HepG2 (cell line): Measurements from ENCODE around the gene SNPH. TPM values are rescaled to one million over a fixed set of nuclear protein-coding genes. Genes with fewer than 3 reads are reported as not detected.

Experiments
- JUND ChIP-seq: sonication (generic); formaldehyde crosslinking; IDR thresholded peaks from 2 replicates; pipeline ENCODE4 v1.8.0; 2022; ENCODE audit warnings: mild to moderate bottlenecking, missing genetic modification reagents
- MED8 ChIP-seq: sonication (generic); formaldehyde crosslinking; IDR thresholded peaks from 2 replicates; pipeline ENCODE4 v1.8.1; 2023; ENCODE audit warnings: mild to moderate bottlenecking, missing genetic modification reagents; ENCODE audit not compliant: insufficient replicate concordance
- SMAD1 ChIP-seq: sonication (generic); formaldehyde crosslinking; IDR thresholded peaks from 2 replicates; pipeline ENCODE4 v1.4.0; 2020; ENCODE audit warnings: missing genetic modification reagents, low read depth, mild to moderate bottlenecking, borderline replicate concordance
- ZBTB7A ChIP-seq: sonication (generic); formaldehyde crosslinking; IDR thresholded peaks from 2 replicates; pipeline ENCODE4 v1.8.0; 2022; ENCODE audit warnings: mild to moderate bottlenecking, missing genetic modification reagents
- ZFP36L2 ChIP-seq: sonication (generic); formaldehyde crosslinking; IDR thresholded peaks from 2 replicates; pipeline ENCODE4 v1.4.0; 2020; ENCODE audit warnings: missing genetic modification reagents
- ZNF550 ChIP-seq: sonication (generic); formaldehyde crosslinking; IDR thresholded peaks from 2 replicates; pipeline ENCODE4 v1.4.0; 2020; ENCODE audit warnings: mild to moderate bottlenecking, missing genetic modification reagents, borderline replicate concordance
- ZNF816 ChIP-seq: sonication (generic); formaldehyde crosslinking; IDR thresholded peaks from 2 replicates; pipeline ENCODE4 v1.8.0; 2022; ENCODE audit warnings: missing genetic modification reagents, mild to moderate bottlenecking, borderline replicate concordance
- polyA plus RNA-seq, 8 experiments: library from polyadenylated mRNA; depleted of rRNA in 3 of 8; stranded (reverse) in 7 of 8; unstranded in 1 of 8; fragments of >200 nt; fragmentation: Illumina TruSeq in 4 of 8; extraction: Trizol in 4 of 8; gene quantifications; 2 replicates each; pipeline versions ENCODE4 v1.2.1 to v1.2.3, GENCODE V29; 2011 to 2016; ENCODE audit warnings: low read depth in 4 of 8, missing spikeins in 1 of 8, mixed read lengths in 1 of 8; ENCODE audit not compliant: insufficient read depth in 1 of 8
- total RNA-seq, 5 experiments: library from RNA; depleted of rRNA; stranded (reverse); fragments of >200 nt; fragmentation: Illumina TruSeq; extraction: Trizol; gene quantifications; 2 replicates each; pipeline ENCODE4 v1.2.3, GENCODE V29; 2016; ENCODE audit warnings: low read depth in 1 of 5
- TF ChIP-seq, protein P1 (sequence below): sonication (generic); formaldehyde crosslinking; IDR thresholded peaks from 2 replicates; pipeline ENCODE4 v1.5.0; 2020; ENCODE audit warnings: missing genetic modification reagents
- TF ChIP-seq, protein P2 (sequence below): fragments of 450-650 bp; IDR thresholded peaks from 2 replicates; pipeline ENCODE4 v1.6.1; 2016
- TF ChIP-seq, protein P3 (sequence below): sonication (generic); formaldehyde crosslinking; IDR thresholded peaks from 2 replicates; pipeline ENCODE4 v1.9.0; 2021; ENCODE audit warnings: missing genetic modification reagents, borderline replicate concordance
- TF ChIP-seq, protein P4 (sequence below): sonication (generic); formaldehyde crosslinking; IDR thresholded peaks from 2 replicates; pipeline ENCODE4 v1.5.0; 2020; ENCODE audit warnings: mild to moderate bottlenecking, missing genetic modification reagents, borderline replicate concordance
- TF ChIP-seq, protein P5 (sequence below): sonication (generic); formaldehyde crosslinking; IDR thresholded peaks from 2 replicates; pipeline ENCODE4 v1.4.0; 2020; ENCODE audit warnings: mild to moderate bottlenecking, missing genetic modification reagents
- TF ChIP-seq, protein P6 (sequence below): sonication (generic); formaldehyde crosslinking; IDR thresholded peaks from 2 replicates; pipeline ENCODE4 v1.4.0; 2020; ENCODE audit warnings: missing genetic modification reagents

The SNPH gene
- total and polyA plus RNA-seq, 2 of the 13 experiments (the other 11 are each of a cell fraction or from before 2014, with no cell fraction given) = 0.09 TPM; not detected in 1

DNA sequence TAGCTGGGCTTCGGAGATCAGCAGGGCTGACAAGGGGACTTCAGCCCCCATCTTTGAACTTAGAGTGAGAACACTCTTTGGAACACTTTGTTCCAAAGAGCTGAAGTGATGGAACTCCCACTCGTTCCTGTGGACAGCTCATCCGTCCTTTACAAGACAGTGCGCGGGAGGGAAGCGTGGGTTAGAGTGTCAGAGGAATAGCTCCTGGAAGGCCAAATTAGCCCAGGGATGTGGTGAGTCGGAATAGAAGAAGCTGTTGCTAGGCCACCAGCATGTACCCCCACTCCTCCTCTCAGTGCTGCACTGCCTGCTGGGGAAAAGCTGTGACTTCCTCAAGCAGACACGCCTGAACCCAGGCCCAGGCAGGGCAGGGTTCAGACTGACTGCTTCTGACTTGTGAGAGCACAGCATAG lies 61.2 kb downstream of the SNPH start (continued):
- TF ChIP-seq SMAD1 (CRISPR knock-in tag) (no peak), ZNF816 (CRISPR knock-in tag) (no peak), MED8 (CRISPR knock-in tag) (no peak), ZBTB7A (no peak), ZNF550 (CRISPR knock-in tag) (no peak), JUND (CRISPR knock-in tag) (no peak), ZFP36L2 (CRISPR knock-in tag) (no peak)
- TF ChIP-seq, protein P1, sequence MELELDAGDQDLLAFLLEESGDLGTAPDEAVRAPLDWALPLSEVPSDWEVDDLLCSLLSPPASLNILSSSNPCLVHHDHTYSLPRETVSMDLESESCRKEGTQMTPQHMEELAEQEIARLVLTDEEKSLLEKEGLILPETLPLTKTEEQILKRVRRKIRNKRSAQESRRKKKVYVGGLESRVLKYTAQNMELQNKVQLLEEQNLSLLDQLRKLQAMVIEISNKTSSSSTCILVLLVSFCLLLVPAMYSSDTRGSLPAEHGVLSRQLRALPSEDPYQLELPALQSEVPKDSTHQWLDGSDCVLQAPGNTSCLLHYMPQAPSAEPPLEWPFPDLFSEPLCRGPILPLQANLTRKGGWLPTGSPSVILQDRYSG (CRISPR knock-in tag) = no peak; the same call in 1 of the 2 replicates
- TF ChIP-seq, protein P2, sequence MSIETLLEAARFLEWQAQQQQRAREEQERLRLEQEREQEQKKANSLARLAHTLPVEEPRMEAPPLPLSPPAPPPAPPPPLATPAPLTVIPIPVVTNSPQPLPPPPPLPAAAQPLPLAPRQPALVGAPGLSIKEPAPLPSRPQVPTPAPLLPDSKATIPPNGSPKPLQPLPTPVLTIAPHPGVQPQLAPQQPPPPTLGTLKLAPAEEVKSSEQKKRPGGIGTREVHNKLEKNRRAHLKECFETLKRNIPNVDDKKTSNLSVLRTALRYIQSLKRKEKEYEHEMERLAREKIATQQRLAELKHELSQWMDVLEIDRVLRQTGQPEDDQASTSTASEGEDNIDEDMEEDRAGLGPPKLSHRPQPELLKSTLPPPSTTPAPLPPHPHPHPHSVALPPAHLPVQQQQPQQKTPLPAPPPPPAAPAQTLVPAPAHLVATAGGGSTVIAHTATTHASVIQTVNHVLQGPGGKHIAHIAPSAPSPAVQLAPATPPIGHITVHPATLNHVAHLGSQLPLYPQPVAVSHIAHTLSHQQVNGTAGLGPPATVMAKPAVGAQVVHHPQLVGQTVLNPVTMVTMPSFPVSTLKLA = no peak
- TF ChIP-seq, protein P3, sequence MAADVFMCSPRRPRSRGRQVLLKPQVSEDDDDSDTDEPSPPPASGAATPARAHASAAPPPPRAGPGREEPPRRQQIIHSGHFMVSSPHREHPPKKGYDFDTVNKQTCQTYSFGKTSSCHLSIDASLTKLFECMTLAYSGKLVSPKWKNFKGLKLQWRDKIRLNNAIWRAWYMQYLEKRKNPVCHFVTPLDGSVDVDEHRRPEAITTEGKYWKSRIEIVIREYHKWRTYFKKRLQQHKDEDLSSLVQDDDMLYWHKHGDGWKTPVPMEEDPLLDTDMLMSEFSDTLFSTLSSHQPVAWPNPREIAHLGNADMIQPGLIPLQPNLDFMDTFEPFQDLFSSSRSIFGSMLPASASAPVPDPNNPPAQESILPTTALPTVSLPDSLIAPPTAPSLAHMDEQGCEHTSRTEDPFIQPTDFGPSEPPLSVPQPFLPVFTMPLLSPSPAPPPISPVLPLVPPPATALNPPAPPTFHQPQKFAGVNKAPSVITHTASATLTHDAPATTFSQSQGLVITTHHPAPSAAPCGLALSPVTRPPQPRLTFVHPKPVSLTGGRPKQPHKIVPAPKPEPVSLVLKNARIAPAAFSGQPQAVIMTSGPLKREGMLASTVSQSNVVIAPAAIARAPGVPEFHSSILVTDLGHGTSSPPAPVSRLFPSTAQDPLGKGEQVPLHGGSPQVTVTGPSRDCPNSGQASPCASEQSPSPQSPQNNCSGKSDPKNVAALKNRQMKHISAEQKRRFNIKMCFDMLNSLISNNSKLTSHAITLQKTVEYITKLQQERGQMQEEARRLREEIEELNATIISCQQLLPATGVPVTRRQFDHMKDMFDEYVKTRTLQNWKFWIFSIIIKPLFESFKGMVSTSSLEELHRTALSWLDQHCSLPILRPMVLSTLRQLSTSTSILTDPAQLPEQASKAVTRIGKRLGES (CRISPR knock-in tag) = no peak
- TF ChIP-seq, protein P4, sequence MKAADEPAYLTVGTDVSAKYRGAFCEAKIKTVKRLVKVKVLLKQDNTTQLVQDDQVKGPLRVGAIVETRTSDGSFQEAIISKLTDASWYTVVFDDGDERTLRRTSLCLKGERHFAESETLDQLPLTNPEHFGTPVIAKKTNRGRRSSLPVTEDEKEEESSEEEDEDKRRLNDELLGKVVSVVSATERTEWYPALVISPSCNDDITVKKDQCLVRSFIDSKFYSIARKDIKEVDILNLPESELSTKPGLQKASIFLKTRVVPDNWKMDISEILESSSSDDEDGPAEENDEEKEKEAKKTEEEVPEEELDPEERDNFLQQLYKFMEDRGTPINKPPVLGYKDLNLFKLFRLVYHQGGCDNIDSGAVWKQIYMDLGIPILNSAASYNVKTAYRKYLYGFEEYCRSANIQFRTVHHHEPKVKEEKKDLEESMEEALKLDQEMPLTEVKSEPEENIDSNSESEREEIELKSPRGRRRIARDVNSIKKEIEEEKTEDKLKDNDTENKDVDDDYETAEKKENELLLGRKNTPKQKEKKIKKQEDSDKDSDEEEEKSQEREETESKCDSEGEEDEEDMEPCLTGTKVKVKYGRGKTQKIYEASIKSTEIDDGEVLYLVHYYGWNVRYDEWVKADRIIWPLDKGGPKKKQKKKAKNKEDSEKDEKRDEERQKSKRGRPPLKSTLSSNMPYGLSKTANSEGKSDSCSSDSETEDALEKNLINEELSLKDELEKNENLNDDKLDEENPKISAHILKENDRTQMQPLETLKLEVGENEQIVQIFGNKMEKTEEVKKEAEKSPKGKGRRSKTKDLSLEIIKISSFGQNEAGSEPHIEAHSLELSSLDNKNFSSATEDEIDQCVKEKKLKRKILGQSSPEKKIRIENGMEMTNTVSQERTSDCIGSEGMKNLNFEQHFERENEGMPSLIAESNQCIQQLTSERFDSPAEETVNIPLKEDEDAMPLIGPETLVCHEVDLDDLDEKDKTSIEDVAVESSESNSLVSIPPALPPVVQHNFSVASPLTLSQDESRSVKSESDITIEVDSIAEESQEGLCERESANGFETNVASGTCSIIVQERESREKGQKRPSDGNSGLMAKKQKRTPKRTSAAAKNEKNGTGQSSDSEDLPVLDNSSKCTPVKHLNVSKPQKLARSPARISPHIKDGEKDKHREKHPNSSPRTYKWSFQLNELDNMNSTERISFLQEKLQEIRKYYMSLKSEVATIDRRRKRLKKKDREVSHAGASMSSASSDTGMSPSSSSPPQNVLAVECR (CRISPR knock-in tag) = no peak
- TF ChIP-seq, protein P5, sequence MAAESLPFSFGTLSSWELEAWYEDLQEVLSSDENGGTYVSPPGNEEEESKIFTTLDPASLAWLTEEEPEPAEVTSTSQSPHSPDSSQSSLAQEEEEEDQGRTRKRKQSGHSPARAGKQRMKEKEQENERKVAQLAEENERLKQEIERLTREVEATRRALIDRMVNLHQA = no peak
- TF ChIP-seq, protein P6, sequence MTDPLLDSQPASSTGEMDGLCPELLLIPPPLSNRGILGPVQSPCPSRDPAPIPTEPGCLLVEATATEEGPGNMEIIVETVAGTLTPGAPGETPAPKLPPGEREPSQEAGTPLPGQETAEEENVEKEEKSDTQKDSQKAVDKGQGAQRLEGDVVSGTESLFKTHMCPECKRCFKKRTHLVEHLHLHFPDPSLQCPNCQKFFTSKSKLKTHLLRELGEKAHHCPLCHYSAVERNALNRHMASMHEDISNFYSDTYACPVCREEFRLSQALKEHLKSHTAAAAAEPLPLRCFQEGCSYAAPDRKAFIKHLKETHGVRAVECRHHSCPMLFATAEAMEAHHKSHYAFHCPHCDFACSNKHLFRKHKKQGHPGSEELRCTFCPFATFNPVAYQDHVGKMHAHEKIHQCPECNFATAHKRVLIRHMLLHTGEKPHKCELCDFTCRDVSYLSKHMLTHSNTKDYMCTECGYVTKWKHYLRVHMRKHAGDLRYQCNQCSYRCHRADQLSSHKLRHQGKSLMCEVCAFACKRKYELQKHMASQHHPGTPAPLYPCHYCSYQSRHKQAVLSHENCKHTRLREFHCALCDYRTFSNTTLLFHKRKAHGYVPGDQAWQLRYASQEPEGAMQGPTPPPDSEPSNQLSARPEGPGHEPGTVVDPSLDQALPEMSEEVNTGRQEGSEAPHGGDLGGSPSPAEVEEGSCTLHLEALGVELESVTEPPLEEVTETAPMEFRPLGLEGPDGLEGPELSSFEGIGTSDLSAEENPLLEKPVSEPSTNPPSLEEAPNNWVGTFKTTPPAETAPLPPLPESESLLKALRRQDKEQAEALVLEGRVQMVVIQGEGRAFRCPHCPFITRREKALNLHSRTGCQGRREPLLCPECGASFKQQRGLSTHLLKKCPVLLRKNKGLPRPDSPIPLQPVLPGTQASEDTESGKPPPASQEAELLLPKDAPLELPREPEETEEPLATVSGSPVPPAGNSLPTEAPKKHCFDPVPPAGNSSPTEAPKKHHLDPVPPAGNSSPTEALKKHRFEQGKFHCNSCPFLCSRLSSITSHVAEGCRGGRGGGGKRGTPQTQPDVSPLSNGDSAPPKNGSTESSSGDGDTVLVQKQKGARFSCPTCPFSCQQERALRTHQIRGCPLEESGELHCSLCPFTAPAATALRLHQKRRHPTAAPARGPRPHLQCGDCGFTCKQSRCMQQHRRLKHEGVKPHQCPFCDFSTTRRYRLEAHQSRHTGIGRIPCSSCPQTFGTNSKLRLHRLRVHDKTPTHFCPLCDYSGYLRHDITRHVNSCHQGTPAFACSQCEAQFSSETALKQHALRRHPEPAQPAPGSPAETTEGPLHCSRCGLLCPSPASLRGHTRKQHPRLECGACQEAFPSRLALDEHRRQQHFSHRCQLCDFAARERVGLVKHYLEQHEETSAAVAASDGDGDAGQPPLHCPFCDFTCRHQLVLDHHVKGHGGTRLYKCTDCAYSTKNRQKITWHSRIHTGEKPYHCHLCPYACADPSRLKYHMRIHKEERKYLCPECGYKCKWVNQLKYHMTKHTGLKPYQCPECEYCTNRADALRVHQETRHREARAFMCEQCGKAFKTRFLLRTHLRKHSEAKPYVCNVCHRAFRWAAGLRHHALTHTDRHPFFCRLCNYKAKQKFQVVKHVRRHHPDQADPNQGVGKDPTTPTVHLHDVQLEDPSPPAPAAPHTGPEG (CRISPR knock-in tag) = no peak
